GM19438 (cell line): ENCODE measurements around the gene CSTF1.

ENCODE experiments used
- ATAC-seq: cut with Tn5 transposase; IDR thresholded peaks from one replicate; pipeline ENCODE4 v1.9.1; 2021; ENCODE audit warnings: low read depth; ENCODE audit not compliant: unreplicated experiment

Gene CSTF1

GRCh38 chr20:56445130-56445529 is 52.7 kb downstream of the CSTF1 start:
- no peak for ATAC-seq

- ATAC-seq: no peak
Measured at GRCh38 chr20:56445540-56445939, 53.1 kb downstream of the CSTF1 start.

GRCh38 chr20:56447227-56447626 is 54.8 kb downstream of the CSTF1 start:
- no peak for ATAC-seq

- no peak for ATAC-seq
Measured at GRCh38 chr20:56449459-56449858, 57.0 kb downstream of the CSTF1 start.

GRCh38 chr20:56451056-56451765 is 58.8 kb downstream of the CSTF1 start:
- no peak for ATAC-seq

GRCh38 chr20:56453352-56453751 is 60.9 kb downstream of the CSTF1 start:
- ATAC-seq: peak; percentile 60

GRCh38 chr20:56454754-56455153 is 62.3 kb downstream of the CSTF1 start:
- peak; percentile 63 for ATAC-seq
